ENCODE results near the gene HDAC9.
A peak's percentile ranks its signal among the peaks of the same experiment; 100 is the strongest.

The HDAC9 gene

DNA sequence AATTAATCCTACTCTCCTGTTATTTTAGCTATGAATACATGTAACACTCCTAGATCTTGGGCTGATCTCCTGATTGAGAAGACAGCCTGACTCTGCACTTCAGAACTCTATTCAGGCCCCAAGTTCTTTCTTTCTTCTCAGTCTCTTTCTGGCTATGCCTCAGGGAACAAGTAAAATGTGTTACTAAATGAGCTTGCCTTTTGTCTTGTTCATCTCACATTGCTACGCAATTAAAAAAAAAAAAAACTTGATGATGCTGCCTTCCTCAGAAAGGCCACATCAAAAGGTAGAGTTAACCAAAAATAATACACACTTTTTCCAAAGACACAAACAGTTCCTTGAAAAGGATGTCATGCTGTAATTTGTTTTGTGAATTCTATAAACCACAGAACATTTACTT, 363.8 kb downstream of the HDAC9 start:
- Histone ChIP-seq H3K27me3 (ENCODE audit: insufficient read depth, insufficient read length) (no peaks in the 10 kb centered on the region), H3K4me1 (ENCODE audit: insufficient read depth, insufficient read length) (no peaks in the 10 kb centered on the region), H3K9ac (ENCODE audit: insufficient read length, low read depth) (no peak overlapping the region), H3K9me3 (ENCODE audit: insufficient read depth, low read length) (peaks cover 8% of the 10 kb centered on the region), H3K4me3 (ENCODE audit: insufficient read length, low read depth) (no peak overlapping the region), H3K36me3 (ENCODE audit: insufficient read depth, insufficient read length, low read length) (no peaks in the 10 kb centered on the region)
- TF ChIP-seq YY1 (IDR thresholded peaks at IDR 0.05; ENCODE audit: insufficient read depth, insufficient read length): no peak
- TF ChIP-seq SUZ12 (IDR thresholded peaks at IDR 0.05; ENCODE audit: extremely low read depth, insufficient read depth, insufficient read length): no peak
- TF ChIP-seq ZNF274 (IDR thresholded peaks at IDR 0.05; ENCODE audit: low read depth, low read length): no peak
- DNase-seq (ENCODE audit: low read depth, low spot score): no peak

DNA sequence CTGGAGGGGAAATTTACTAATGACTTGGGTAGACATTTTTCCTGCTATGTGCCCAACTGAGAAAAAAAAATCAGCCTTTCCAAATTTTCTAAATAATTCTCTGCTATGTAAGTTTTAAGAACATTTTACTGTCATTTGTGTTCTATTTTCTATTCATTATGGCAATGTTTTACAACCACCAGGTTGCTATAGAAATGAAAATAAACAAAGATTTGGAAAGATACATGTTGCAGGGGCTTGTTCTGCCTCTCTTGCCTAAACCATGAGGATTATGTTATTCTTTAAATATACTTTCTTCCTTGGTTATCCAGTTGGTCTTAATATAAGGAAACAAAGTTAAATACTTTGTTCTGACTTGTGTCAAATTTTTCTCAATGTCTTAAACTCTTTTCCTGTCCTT, 364.7 kb downstream of the HDAC9 start:
- DNase-seq (ENCODE audit: low read depth, low spot score): no peak
- H3K9me3 ChIP-seq (ENCODE audit: insufficient read depth, low read length): peaks cover 8% of the 10 kb centered on the region
- TF ChIP-seq SUZ12 (IDR thresholded peaks at IDR 0.05; ENCODE audit: extremely low read depth, insufficient read depth, insufficient read length) (no peak), ZNF274 (IDR thresholded peaks at IDR 0.05; ENCODE audit: low read depth, low read length) (no peak), YY1 (IDR thresholded peaks at IDR 0.05; ENCODE audit: insufficient read depth, insufficient read length) (no peak)
- H3K36me3 ChIP-seq (ENCODE audit: insufficient read depth, insufficient read length, low read length): no peaks in the 10 kb centered on the region
- H3K4me3 ChIP-seq (ENCODE audit: insufficient read length, low read depth): no peak overlapping the region
- H3K27me3 ChIP-seq (ENCODE audit: insufficient read depth, insufficient read length): no peaks in the 10 kb centered on the region
- H3K9ac ChIP-seq (ENCODE audit: insufficient read length, low read depth): no peak overlapping the region
- H3K4me1 ChIP-seq (ENCODE audit: insufficient read depth, insufficient read length): no peaks in the 10 kb centered on the region

DNA sequence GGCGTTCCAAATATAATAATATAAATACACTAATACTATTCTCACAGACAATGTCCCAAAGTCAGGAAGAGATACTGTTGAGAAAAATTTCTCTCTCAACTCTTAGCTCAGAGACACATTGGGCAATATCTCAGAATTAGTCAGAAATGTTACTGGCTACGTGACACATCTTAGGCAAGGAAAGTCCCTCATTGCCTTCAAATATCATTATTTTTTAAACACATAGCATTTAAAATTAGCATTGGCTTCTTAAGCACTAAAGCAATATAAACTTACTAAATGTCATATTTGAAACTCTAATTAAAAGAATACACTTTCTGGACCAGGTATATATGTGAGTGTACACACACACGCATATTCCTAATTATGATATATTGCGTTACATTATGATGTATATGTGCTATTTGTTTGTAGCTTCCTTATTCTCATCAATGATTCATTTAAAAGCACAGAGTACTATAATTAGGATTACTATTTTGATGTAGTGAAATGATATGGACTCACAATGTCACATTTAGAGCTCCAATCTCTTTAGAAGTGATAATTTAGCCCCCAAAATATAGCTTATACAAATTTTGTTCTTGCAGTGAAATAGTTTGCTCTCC, 366.1 kb downstream of the HDAC9 start:
- Histone ChIP-seq H3K9me3 (ENCODE audit: insufficient read depth, low read length) (peaks cover 8% of the 10 kb centered on the region), H3K4me1 (ENCODE audit: insufficient read depth, insufficient read length) (no peaks in the 10 kb centered on the region), H3K4me3 (ENCODE audit: insufficient read length, low read depth) (no peak overlapping the region), H3K36me3 (ENCODE audit: insufficient read depth, insufficient read length, low read length) (no peaks in the 10 kb centered on the region), H3K9ac (ENCODE audit: insufficient read length, low read depth) (no peak overlapping the region), H3K27me3 (ENCODE audit: insufficient read depth, insufficient read length) (no peaks in the 10 kb centered on the region)
- TF ChIP-seq SUZ12 (IDR thresholded peaks at IDR 0.05; ENCODE audit: extremely low read depth, insufficient read depth, insufficient read length) (no peak), YY1 (IDR thresholded peaks at IDR 0.05; ENCODE audit: insufficient read depth, insufficient read length) (no peak)
- DNase-seq (ENCODE audit: low read depth, low spot score): no peak

DNA sequence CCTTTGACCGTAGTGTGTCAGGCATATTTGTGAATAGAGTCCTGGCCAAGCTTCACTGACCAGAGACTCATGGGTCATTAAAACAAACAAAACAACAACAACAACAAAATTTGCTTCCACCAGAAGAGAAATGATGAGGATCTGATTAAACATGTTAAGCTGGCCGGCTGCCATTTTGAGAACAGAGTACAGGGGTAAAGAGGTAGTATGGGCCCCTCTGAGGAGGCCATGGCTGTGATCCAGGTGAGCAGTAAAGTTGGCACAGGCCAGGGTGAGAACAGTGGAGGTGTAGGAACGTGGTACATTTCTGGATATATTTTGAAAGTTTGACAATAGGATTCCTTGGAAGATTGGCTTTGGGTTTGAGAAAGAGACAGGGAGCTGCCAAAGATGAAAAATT, 369.4 kb downstream of the HDAC9 start:
- no peaks in the 10 kb centered on the region for H3K4me1 ChIP-seq (ENCODE audit: insufficient read depth, insufficient read length)
- no peak overlapping the region for H3K4me3 ChIP-seq (ENCODE audit: insufficient read length, low read depth)

DNA sequence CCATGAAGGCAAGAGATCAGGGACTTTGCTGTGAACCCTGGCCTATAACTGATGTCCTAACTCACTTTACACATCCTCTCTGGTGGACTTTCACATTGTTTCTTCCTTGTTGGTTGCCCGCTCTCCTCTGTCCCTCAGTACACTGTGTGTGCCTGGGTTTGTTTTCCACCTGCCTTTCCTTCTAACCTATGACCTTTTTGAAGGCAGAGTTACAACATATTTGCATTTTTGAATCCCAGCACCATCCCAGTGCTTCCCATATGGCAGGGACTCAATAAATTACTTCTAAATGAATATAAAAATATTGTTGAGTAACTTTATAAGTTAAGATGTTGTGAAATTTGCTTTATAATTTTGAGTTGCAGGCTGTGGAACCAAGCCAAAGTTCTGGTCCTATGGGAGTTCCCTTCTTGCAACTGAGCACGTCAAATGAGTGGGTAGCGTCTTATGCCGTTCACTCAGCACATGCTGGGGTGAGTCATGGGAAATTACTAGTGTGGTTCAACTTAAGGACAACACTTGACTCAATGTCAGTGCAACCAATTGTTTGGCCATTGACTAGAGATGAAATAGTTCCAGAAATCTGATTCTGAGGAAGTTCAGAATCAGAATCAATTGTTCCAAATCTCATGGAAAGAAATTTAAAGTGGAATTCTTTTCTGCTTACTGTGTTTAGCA, 370.9 kb downstream of the HDAC9 start:
- Histone ChIP-seq H3K36me3 (ENCODE audit: insufficient read depth, insufficient read length, low read length) (no peaks in the 10 kb centered on the region), H3K9me3 (ENCODE audit: insufficient read depth, low read length) (no peaks in the 10 kb centered on the region), H3K9ac (ENCODE audit: insufficient read length, low read depth) (no peak overlapping the region), H3K4me3 (ENCODE audit: insufficient read length, low read depth) (no peak overlapping the region), H3K4me1 (ENCODE audit: insufficient read depth, insufficient read length) (no peaks in the 10 kb centered on the region), H3K27me3 (ENCODE audit: insufficient read depth, insufficient read length) (no peaks in the 10 kb centered on the region)
- TF ChIP-seq YY1 (IDR thresholded peaks at IDR 0.05; ENCODE audit: insufficient read depth, insufficient read length) (no peak), SUZ12 (IDR thresholded peaks at IDR 0.05; ENCODE audit: extremely low read depth, insufficient read depth, insufficient read length) (no peak), ZNF274 (IDR thresholded peaks at IDR 0.05; ENCODE audit: low read depth, low read length) (no peak)
- DNase-seq (ENCODE audit: low read depth, low spot score): no peak

More for the DNA sequence above, 369.4 kb downstream of the HDAC9 start:
- Histone ChIP-seq H3K27me3 (ENCODE audit: insufficient read depth, insufficient read length) (no peaks in the 10 kb centered on the region), H3K9me3 (ENCODE audit: insufficient read depth, low read length) (no peaks in the 10 kb centered on the region), H3K36me3 (ENCODE audit: insufficient read depth, insufficient read length, low read length) (no peaks in the 10 kb centered on the region), H3K9ac (ENCODE audit: insufficient read length, low read depth) (no peak overlapping the region)
- TF ChIP-seq ZNF274 (IDR thresholded peaks at IDR 0.05; ENCODE audit: low read depth, low read length) (no peak), SUZ12 (IDR thresholded peaks at IDR 0.05; ENCODE audit: extremely low read depth, insufficient read depth, insufficient read length) (no peak)
- DNase-seq (ENCODE audit: low read depth, low spot score): no peak

DNA sequence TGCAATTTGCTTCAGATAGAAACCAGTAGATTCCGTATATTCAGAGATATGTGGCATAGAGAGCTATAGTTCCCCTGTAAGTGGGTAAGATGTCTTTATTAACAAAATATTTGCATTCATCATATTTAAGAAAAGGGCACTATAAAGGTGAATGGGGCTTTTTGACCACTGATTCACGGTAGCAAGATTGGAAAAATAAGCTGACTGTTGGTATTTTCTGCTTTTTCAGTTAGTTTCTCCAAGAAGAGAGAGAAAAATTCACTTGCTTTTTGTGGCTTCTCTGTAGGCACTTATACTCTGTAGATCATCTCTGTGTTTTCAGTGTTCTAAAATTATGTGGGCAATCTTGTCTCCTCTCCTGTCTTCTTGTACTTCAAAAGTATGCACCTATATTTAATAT, 376.8 kb downstream of the HDAC9 start:
- DNase-seq (ENCODE audit: low read depth, low spot score): no peak
- no peaks in the 10 kb centered on the region for H3K4me1 ChIP-seq (ENCODE audit: insufficient read depth, insufficient read length)
- H3K4me3 ChIP-seq (ENCODE audit: insufficient read length, low read depth): no peak overlapping the region
- H3K9me3 ChIP-seq (ENCODE audit: insufficient read depth, low read length): no peaks in the 10 kb centered on the region
- H3K27me3 ChIP-seq (ENCODE audit: insufficient read depth, insufficient read length): no peaks in the 10 kb centered on the region
- TF ChIP-seq ZNF274 (IDR thresholded peaks at IDR 0.05; ENCODE audit: low read depth, low read length): no peak
- TF ChIP-seq SUZ12 (IDR thresholded peaks at IDR 0.05; ENCODE audit: extremely low read depth, insufficient read depth, insufficient read length): no peak
- TF ChIP-seq YY1 (IDR thresholded peaks at IDR 0.05; ENCODE audit: insufficient read depth, insufficient read length): no peak
- no peak overlapping the region for H3K9ac ChIP-seq (ENCODE audit: insufficient read length, low read depth)
- H3K36me3 ChIP-seq (ENCODE audit: insufficient read depth, insufficient read length, low read length): no peaks in the 10 kb centered on the region

DNA sequence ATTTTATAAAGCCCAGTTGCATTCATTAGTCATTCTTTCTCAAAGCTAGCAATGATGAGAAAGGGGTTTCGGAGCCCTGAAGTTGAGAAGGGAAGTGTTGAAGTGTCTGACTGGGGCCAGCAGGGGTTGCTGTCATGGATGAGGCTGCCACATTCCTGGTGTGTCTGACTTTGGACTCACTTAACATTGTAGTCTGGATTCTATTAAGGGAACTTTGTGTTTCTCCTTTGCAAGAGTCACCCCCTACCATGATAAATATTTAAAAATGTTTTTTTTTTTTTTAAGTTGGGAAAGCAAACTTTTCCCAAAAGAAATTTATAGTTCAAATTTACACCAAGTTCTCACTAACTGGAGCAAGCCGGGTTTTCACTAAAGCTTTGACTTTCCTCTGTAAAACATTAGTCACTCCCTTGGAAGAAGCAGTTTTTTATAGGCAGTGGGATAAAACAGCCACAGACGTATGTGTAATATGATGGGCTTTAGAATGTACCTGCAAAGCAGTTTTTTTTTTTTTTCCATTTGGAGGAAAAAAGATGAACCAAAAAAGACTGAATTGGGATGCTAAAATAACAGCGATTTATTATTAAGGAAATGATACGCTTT, 378.3 kb downstream of the HDAC9 start:
- no peaks in the 10 kb centered on the region for H3K27me3 ChIP-seq (ENCODE audit: insufficient read depth, insufficient read length)
- TF ChIP-seq YY1 (IDR thresholded peaks at IDR 0.05; ENCODE audit: insufficient read depth, insufficient read length): no peak
- TF ChIP-seq ZNF274 (IDR thresholded peaks at IDR 0.05; ENCODE audit: low read depth, low read length): no peak
- no peak for TF ChIP-seq SUZ12 (IDR thresholded peaks at IDR 0.05; ENCODE audit: extremely low read depth, insufficient read depth, insufficient read length)
- no peak overlapping the region for H3K4me3 ChIP-seq (ENCODE audit: insufficient read length, low read depth)
- H3K4me1 ChIP-seq (ENCODE audit: insufficient read depth, insufficient read length): no peaks in the 10 kb centered on the region
- no peak overlapping the region for H3K9ac ChIP-seq (ENCODE audit: insufficient read length, low read depth)
- peak; percentile 30 for DNase-seq (ENCODE audit: low read depth, low spot score)
- H3K36me3 ChIP-seq (ENCODE audit: insufficient read depth, insufficient read length, low read length): no peaks in the 10 kb centered on the region
- H3K9me3 ChIP-seq (ENCODE audit: insufficient read depth, low read length): no peaks in the 10 kb centered on the region
